Liver (tissue), 3 donors: ENCODE measurements around the gene ANKFN1.

ENCODE experiments used
- CTCF ChIP-seq: fragments of 150-350 bp; IDR thresholded peaks from 2 replicates; pipeline ENCODE4 v1.5.1; 2017; ENCODE audit warnings: improper control_type of control experiment, low read depth, low read length; ENCODE audit not compliant: missing input control
- EGR1 ChIP-seq, 2 donors: IDR thresholded peaks; 2 replicates each; pipeline ENCODE4 v1.6.1; 2016 to 2018; ENCODE audit warnings: antibody characterized with exemption in 2 of 2, low read depth in 2 of 2
- GABPA ChIP-seq, 2 donors: IDR thresholded peaks in 1 of 2; conservative IDR thresholded peaks in 1 of 2; 2 replicates each; pipeline ENCODE4 v1.6.1; 2016; ENCODE audit warnings: antibody characterized with exemption in 2 of 2, mild to moderate bottlenecking in 1 of 2, moderate library complexity in 1 of 2
- HNF4G ChIP-seq: IDR thresholded peaks from 2 replicates; pipeline ENCODE4 v1.6.1; 2016; ENCODE audit warnings: antibody characterized with exemption
- MAX ChIP-seq: IDR thresholded peaks from 2 replicates; pipeline ENCODE4 v1.6.1; 2016; ENCODE audit warnings: antibody characterized with exemption
- RAD21 ChIP-seq, 2 donors: IDR thresholded peaks; 2 replicates each; pipeline ENCODE4 v1.6.1; 2016; ENCODE audit warnings: antibody characterized with exemption in 2 of 2, mild to moderate bottlenecking in 2 of 2
- REST ChIP-seq: IDR thresholded peaks from 2 replicates; pipeline ENCODE4 v1.6.1; 2016; ENCODE audit warnings: antibody characterized with exemption, mild to moderate bottlenecking
- SP1 ChIP-seq: IDR thresholded peaks from 2 replicates; pipeline ENCODE4 v1.6.1; 2018; ENCODE audit warnings: antibody characterized with exemption, mild to moderate bottlenecking
- TAF1 ChIP-seq: conservative IDR thresholded peaks from 2 replicates; pipeline ENCODE4 v1.6.1; 2016; ENCODE audit warnings: antibody characterized with exemption, mild to moderate bottlenecking
- ZBTB33 ChIP-seq: IDR thresholded peaks from 2 replicates; pipeline ENCODE4 v1.6.1; 2016; ENCODE audit warnings: antibody characterized with exemption
- donor health status: healthy.
- donor health status: healthy.

- no peak for TF ChIP-seq EGR1 (IDR thresholded peaks at IDR 0.05; ENCODE audit: low read depth in 2 of 2)
- TF ChIP-seq CTCF: no peak
- TF ChIP-seq RAD21 (IDR thresholded peaks at IDR 0.05): no peak
- TF ChIP-seq GABPA (IDR thresholded peaks at IDR 0.05 in 1 of 2, conservative IDR thresholded peaks at IDR 0.05 in 1 of 2): no peak
- no peak for TF ChIP-seq HNF4G
- no peak for TF ChIP-seq MAX
- TF ChIP-seq SP1: no peak
- no peak for TF ChIP-seq REST
- no peak for TF ChIP-seq TAF1
- no peak for TF ChIP-seq ZBTB33
These were observed 11.9 kb downstream of the ANKFN1 start for GRCh38 chr17:56165072-56165641.
